Fibroblast of mammary gland (primary cell): ENCODE data around the gene RPS14.
"Not testable (repeated sequence)": the region's sequence is repeated elsewhere in the genome, so short reads cannot be mapped to it uniquely, and the experiment has no call there.

Experiments used
- DNase-seq: peaks from one replicate; pipeline ENCODE4 v3.0.0-alpha.2; 2010; ENCODE audit warnings: low read depth
- H3K4me3 ChIP-seq: 2 replicates; pipeline ENCODE4 v1.5.1; 2011; ENCODE audit warnings: low read depth, mild to moderate bottlenecking, low read length, moderate library complexity; ENCODE audit not compliant: control insufficient read depth
- TF ChIP-seq, protein P1 (sequence below): conservative IDR thresholded peaks from 2 replicates; pipeline ENCODE4 v1.5.1; 2011; ENCODE audit warnings: low read depth, low read length, inconsistent platforms; ENCODE audit not compliant: control insufficient read depth, insufficient read depth

RPS14 gene

DNA sequence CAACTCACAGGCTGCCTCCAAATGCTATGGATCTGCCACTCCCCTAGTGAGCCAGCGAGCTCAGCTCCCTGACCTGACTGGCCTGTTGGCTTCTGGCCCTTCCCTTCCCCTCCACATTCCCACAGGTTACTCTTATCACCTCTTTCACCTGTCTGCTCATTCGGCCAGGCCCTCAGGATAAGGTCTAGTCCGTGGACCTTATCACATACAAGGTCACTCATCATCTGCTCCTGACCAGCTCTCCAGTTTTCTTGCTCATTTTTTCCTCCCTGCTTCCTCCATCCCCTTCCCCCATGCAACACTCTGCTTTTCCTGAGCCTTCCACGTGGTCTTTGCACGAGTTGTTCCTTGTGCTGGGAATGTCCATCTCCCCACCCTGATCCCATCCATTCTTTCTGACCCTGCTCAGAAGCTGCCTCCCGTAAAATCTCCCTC lies 32.5 kb upstream of the RPS14 start:
- TF ChIP-seq, protein P1, sequence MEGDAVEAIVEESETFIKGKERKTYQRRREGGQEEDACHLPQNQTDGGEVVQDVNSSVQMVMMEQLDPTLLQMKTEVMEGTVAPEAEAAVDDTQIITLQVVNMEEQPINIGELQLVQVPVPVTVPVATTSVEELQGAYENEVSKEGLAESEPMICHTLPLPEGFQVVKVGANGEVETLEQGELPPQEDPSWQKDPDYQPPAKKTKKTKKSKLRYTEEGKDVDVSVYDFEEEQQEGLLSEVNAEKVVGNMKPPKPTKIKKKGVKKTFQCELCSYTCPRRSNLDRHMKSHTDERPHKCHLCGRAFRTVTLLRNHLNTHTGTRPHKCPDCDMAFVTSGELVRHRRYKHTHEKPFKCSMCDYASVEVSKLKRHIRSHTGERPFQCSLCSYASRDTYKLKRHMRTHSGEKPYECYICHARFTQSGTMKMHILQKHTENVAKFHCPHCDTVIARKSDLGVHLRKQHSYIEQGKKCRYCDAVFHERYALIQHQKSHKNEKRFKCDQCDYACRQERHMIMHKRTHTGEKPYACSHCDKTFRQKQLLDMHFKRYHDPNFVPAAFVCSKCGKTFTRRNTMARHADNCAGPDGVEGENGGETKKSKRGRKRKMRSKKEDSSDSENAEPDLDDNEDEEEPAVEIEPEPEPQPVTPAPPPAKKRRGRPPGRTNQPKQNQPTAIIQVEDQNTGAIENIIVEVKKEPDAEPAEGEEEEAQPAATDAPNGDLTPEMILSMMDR = no peak
- no peak overlapping the region for H3K4me3 ChIP-seq
- DNase-seq = no peak

DNA sequence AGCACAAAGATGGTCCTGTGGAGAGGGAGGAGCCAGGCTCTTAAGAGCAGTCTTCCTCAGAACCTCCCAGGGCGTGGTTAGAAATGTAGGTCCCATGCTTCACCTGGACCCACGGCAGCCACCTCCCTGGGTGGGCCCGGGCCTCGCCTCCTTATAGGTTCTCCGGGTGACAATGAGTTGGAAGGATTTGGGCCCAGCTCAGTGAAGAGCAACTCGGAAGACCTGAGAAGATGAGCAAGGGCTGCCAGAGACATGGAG lies 32.1 kb upstream of the RPS14 start:
- TF ChIP-seq, protein P1 = no peak
- no peak overlapping the region for H3K4me3 ChIP-seq
- DNase-seq = no peak

DNA sequence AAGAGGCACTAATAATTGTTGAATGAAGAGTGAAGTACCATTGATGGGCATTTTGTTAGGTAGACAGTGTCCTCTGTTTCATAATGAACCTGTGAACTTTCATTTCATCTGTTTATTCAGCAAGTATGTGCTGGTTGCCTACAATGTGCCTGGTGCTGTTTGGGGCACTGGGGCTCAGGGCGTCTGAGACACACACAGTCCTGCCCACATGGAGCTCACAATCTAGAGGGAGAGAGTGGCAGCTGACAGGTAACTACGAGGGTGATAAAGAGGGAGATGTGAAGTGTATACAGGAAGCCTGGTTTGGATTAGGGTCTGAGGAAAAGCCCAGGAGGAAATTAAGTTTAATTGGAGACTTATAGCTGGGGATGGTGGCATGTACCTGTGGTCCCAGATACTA lies 29.9 kb upstream of the RPS14 start:
- H3K4me3 ChIP-seq = no peak overlapping the region
- TF ChIP-seq, protein P1 = no peak
- DNase-seq = no peak

DNA sequence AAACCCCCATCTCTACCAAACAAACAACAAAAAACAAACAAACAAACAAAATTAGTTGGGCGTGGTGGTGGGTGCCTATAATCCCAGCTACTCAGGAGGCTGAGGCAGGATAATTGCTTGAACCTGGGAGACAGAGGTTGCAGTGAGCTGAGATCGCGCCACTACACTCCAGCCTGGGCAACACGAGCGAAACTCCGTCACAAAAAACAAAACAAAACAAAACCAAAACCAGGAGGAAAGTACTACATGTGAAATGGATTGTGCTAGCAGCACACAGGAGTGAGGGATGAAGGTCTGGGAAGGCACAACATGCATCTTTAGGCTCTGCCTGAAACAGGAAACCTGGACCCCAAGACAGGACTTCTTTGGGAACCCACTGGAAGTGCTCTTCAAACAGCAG lies 27.0 kb upstream of the RPS14 start:
- DNase-seq, H3K4me3 ChIP-seq: not testable (repeated sequence)

DNA sequence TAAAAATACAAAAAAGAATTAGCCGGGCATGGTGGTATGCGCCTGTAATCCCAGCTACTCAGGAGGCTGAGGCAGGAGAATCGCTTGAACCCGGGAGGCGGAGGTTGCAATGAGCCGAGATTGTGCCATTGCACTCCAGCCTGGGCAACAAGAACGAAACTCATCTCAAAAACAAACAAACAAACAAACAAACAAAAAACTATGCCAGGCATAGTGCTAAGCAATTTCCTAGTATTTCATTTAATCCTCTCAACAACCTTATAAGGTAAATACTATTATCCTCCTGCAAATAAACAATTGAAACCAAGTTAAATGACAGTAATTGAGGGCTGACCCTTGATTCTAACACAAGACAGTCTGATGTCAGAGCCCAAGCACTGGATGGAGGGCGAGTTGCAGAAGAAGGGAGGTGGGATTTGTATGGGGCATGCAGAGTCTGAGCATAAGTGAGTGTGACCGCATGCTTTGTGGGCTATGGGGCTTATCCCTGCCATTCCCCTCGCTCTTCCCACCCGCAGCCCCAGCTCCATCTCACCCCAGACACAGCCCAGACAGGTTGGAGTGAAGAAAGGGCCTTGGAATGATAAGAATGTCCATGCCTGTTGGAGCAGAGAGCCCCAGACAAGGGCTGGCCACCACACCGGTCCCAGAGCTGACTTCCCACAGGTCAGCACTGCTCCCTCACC lies 24.3 kb upstream of the RPS14 start:
- H3K4me3 ChIP-seq = no peak overlapping the region
- no peak for DNase-seq
- TF ChIP-seq, protein P1 = no peak

DNA sequence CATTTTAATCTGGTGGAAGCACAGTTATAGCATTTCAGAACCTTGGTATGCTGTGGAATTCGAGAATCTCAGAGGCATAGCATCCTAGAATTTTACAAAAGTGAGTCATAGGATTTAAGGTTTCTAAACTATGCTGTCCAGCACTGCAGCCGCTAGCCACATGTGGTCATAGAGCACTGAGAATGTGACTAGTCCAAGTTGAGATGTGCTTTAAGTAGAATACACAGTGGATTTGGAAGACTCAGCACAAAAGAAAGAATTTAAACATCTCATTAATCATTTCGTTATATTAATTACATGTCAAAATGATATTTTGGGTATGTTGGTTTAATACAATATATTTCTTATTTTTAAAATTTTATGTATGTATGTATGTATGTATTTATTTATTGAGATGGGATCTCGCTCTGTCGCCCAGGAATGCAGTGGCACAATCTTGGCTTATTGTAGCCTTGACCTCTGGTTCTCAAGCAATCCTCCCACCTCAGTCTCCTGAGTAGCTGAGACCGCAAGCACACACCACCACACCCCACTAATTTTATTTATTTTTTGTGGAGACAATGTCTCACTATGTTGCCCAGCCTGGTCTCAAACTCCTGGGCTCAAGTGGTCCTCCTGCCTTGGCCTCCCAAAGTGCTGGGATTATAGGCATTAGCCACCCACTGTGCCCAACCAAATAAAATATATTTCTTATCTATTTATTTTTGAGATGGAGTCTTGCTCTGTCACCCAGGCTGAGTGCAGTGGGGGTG lies 20.4 kb upstream of the RPS14 start:
- DNase-seq = peak; percentile 97
- TF ChIP-seq, protein P1 = no peak
- H3K4me3 ChIP-seq = no peak overlapping the region

DNA sequence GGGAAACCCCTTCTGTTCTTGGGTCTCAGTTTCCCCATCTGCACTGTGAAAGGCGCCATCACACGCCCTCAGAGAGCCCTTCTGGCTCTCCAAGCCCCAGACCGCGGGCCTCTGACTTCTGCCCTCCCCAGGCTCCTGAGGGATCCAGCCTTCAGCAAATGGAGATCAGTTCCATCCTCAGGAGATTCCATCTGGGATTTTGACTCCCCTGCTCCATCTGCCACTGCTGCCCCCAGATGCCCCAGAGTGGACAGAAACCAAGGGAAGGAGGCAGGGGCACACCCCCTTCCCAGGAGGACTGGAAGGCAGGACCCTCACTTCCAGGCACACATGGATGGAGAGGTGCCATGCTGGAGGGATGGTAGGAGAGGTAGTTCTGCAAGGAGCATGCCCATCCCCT lies 18.7 kb upstream of the RPS14 start:
- TF ChIP-seq, protein P1 = no peak
- no peak for DNase-seq
- no peak overlapping the region for H3K4me3 ChIP-seq
